ENCODE measurements around the gene CTBP1.

CTBP1 gene

DNA sequence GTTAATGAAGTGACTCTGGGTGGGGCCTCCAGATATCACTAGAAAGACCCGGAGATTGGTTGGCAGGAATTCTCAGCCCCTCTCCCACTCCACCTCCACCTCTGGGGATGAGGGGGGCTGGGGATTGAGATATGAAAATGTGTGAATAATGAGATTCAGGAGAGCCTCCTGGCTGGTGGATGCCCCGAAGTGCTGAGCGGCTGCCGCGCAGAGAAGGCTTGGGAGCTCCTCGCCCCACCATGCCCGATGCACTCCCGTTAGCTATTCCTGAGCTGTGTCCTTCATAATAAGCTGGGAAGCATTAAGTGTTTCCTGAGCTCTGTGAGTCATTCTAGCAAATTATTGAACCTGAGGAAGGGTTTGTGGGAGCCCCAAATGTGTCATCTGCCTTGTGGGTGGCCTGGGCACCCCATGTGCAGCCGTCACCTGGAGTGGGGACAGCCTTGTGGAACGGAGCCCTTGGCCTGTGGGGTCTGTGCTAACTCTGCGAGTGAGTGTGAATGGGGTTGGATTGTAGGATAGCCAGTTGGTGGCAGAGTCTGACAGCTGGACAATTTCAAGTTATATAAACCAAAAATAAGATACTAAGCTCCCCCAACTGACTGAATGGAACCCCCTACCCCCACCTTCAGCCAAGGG, 36.3 kb upstream of the CTBP1 start:
- DNase-seq (ENCODE audit: low read depth in 2 of 3, low spot score in 1 of 3) = no peak

DNA sequence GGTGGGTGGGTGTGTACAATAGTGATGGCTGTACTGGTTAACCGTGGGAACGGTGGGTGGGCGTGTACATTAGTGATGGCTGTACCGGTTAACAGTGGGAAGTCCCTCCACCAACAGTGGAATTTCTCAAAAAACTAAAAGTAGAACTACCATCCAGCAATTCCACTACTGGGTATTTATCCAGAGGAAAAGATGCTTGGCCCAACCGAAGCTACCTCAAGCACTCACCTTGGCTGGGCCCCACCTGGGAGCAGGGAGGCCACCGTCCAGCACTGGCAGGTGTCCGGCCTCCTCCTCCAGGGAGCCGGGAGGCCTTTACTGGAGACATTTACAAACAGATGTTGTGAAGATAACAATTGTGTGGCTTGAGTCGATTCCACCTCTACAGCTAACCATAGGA, 34.8 kb upstream of the CTBP1 start:
- no peak for DNase-seq (ENCODE audit: low read depth in 2 of 3, low spot score in 1 of 3)

DNA sequence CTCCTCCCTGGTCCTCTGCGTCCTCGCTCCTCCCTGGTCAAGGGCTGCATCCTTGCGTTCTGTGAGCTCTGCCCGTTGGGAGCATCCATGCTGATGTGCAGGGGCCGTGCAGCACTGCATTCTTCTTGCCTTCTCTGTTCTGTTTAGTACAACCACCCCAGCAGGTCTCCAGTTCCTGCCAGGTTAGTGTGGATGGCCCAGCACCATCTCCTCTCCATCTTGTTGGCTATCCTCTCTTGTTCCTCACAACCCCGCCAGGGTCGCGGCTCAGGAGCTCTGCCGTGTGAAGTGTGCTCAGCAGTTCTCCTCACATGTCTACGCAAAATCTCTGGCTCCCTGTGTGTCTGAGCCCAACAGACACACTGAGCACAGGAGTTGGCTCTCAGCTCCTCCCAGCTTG, 30.3 kb upstream of the CTBP1 start:
- no peak for DNase-seq (ENCODE audit: low read depth in 2 of 3, low spot score in 1 of 3)

GRCh38 chr4:1277667-1278665, 29.0 kb upstream of the CTBP1 start:
- no peak for DNase-seq (ENCODE audit: low read depth in 2 of 3, low spot score in 1 of 3)

GRCh38 chr4:1276984-1277383, 28.1 kb upstream of the CTBP1 start:
- no peak for DNase-seq (ENCODE audit: low read depth in 2 of 3, low spot score in 1 of 3)

DNA sequence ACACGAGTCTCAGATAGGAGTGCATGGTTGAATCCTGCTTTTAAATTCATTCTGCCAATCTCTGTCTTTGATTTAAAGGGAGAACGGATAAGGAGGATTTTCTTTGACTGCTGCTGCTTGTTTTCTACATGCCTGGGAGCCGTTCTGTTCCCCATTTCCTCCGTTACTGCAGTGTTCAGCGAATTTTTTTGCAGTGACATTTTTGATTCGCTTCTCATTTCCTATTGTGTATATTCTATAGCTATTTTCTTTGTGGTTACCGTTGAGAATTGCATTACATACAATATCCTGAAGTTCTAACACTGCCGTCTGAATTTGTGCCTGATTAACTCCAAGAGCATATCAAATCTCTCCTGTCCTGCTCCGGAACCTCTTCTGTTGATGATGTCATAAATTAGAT, 25.9 kb upstream of the CTBP1 start:
- DNase-seq (ENCODE audit: low read depth in 2 of 3, low spot score in 1 of 3) = no peak

- DNase-seq (ENCODE audit: low read depth in 2 of 3, low spot score in 1 of 3) = no peak
Observed at GRCh38 chr4:1271686-1272085, 22.8 kb upstream of the CTBP1 start.

- no peak for DNase-seq (ENCODE audit: low read depth in 2 of 3, low spot score in 1 of 3)
Observed at GRCh38 chr4:1269209-1269608, 20.3 kb upstream of the CTBP1 start.

DNA sequence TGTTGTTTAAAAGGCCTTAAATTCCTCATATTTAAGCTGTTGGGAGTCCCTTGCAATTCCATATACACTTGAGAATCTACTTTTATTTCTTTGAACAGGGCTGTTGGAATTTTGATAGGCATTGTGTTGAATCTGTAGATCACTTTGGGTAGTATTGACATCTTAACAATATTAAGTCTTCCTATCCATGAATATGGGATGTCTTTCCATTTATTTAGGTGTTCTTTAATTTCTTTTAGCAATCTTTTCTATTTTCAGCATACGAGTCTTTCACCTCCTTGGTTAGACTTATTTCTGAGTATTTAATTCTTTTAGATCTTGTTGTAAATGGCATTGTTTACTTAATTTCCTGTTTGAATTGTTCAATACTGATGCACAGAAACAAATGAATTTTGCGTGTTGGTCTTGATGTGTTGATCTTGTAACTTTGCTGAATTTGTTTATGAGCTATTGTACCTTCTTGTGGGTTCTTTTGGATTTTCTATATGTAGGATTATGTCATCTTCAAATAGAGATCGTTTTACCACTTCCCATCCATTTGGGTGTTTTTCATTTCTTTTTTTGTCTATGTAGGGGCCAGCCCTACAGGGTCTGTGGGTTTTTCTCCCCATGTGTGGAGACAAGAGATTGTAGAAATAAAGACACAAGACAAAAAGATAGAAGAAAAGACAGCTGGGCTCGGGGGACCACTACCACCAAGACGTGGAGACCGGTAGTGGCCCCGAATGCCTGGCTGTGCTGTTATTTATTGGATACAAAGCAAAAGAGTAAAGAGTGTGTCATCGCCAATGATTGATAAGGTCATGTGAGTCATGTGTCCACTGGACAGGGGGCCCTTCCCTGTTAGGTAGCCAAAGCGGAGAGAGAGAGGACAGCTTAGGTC, 18.2 kb upstream of the CTBP1 start:
- DNase-seq (ENCODE audit: low read depth in 2 of 3, low spot score in 1 of 3) = no peak

- DNase-seq (ENCODE audit: low read depth in 2 of 3, low spot score in 1 of 3) = no peak
Observed at GRCh38 chr4:1265351-1265750, 16.4 kb upstream of the CTBP1 start.

GRCh38 chr4:1264942-1265341, 16.0 kb upstream of the CTBP1 start:
- DNase-seq (ENCODE audit: low read depth in 2 of 3, low spot score in 1 of 3) = no peak

- no peak for DNase-seq (ENCODE audit: low read depth in 2 of 3, low spot score in 1 of 3)
Observed at GRCh38 chr4:1261107-1261928, 12.4 kb upstream of the CTBP1 start.

DNA sequence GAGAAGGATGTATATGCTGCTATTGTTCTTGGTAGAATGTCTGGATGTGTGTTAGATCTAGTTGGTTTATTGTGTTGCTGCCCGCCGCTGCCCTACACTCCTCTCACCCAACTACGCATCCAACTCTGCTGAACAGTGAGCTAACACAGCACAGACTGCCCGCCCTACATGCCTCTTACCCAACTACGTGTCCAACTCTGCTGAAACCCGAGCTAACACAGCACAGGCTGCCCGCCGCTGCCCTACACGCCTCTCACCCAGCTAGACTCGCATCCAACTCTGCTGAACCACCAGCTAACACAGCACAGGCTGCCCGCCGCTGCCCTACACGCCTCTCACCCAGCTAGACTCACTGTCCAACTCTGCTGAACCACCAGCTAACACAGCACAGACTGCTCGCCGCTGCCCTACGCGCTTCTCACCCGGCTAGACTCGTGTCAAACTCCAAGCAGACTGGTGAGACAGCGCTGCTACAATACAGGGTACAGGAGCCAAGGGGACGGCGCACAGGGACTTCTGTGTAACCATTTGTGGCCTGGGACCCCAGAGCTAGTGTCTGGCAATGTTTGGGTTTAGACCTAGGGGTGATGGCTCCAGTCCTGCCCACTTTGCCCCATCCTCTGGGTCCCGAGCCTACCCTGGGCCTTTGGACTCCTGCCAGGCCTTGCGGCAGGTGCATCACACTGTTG, 11.6 kb upstream of the CTBP1 start:
- DNase-seq (ENCODE audit: low read depth in 2 of 3, low spot score in 1 of 3) = no peak

GRCh38 chr4:1259966-1260365, 11.0 kb upstream of the CTBP1 start:
- no peak for DNase-seq (ENCODE audit: low read depth in 2 of 3, low spot score in 1 of 3)

DNA sequence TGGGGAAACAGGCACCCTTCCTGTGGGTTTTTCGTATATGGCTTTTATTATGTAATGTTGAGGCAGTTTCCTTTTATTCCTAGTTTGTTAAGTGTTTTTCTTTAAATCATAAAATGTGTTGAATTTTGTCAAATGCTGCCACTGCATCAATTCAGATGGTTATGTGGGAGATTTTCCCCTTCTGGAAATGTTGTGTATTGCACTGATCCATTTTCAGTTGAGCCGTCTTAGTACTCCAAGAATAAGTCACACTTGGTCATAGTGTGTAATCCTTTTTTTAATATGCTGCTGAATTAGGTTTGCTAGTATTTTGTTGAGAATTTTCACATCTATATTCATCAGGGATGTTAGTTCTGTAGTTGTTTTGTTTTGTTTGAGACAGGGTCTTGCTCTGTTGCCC, 9.5 kb upstream of the CTBP1 start:
- DNase-seq (ENCODE audit: low read depth in 2 of 3, low spot score in 1 of 3) = no peak

DNA sequence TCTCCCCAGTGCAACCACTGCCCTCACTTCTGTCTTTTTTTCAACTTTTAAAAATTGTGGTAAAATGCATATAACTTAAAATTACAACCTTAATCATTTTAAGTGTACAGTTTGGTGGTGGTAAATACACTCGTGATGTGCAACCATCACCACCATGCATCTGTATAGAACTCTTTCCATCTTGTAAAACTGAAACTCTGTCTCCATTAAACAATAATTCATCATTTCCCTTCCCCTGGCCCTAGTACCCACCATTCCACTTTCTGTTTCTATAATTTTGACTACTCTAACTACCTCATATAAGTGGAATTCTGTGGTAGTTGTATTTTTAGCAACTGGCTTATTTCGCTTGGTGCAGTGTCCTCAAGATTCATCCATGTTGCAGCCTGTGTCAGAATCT, 6.8 kb upstream of the CTBP1 start:
- no peak for DNase-seq (ENCODE audit: low read depth in 2 of 3, low spot score in 1 of 3)

DNA sequence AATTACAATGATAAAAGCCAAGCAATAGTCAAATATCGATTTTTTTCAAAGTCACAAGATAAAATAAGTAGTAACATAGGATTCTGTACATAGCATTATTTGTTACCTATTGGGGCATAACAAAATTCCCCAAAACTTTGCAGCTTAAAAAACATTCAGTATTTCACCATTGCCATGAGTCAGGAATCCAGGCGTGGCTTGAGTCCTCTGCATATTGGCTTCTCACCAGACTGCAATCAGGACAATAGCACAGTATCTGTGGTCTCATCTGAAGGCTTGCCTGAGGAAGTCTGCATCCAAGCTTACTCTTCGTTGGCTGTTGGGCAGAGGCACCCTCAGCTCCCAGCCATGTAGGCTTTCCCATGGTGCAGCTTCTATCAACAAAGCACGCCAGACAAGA, 6.2 kb upstream of the CTBP1 start:
- no peak for DNase-seq (ENCODE audit: low read depth in 2 of 3, low spot score in 1 of 3)

DNA sequence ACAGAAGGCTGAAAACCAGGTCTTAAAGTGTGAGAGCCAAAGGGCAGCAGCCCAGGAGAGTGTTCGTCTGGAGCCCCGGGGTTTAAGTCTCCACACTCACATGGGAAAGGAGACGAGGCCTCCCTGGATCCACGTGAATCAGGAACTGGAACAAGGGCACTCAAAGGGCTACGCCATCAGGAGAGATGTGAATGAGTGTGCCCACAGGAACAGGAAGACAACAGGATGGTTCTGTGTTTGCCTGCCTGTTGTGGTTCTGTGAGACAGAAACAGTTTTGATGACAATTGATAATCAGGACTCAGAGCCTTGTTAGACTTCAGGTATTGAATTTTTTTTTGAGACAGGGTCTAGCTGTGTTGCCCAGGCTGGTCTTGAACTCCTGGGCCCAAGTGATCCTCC, 4.9 kb upstream of the CTBP1 start:
- no peak for DNase-seq (ENCODE audit: low read depth in 2 of 3, low spot score in 1 of 3)

DNA sequence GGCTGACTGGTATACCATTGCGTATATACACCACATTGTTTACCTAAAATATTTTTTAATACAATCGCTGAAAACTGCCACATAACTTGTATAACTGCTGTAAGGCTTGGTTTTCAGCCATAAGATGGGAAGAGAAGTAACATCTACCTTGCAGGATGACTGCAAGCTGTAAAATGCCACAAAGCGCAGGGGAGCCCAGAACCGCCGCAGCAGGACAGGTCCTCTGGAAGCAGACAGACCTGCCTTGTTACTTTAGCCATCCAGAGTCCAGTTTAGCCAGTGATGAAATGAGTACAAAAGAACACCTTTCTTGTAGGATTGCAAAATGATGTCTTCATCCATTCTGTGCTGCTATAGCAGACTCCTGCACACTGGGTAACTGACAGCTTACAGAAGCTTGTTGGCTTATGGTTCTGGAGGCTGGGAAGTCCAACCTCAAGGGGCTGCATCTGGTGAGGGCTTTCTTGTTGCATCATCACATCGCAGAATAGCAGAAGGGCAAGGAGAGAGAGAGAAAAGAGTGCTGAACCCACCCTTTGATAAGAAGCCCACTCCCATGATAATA, 4.1 kb upstream of the CTBP1 start:
- no peak for DNase-seq (ENCODE audit: low read depth in 2 of 3, low spot score in 1 of 3)

- DNase-seq (ENCODE audit: low read depth in 2 of 3, low spot score in 1 of 3) = no peak
Observed at GRCh38 chr4:1251773-1252066, 2.8 kb upstream of the CTBP1 start.
